ENCODE measurements around the gene IER3.
"Not testable (repeated sequence)": the region's sequence is repeated elsewhere in the genome, so short reads cannot be mapped to it uniquely, and the experiment has no call there.

The IER3 gene

GRCh38 chr6:30722280-30723112, 21.9 kb downstream of the IER3 start:
- no peak for DNase-seq (ENCODE audit: extremely low read depth, low read depth)
- TF ChIP-seq, protein P1, sequence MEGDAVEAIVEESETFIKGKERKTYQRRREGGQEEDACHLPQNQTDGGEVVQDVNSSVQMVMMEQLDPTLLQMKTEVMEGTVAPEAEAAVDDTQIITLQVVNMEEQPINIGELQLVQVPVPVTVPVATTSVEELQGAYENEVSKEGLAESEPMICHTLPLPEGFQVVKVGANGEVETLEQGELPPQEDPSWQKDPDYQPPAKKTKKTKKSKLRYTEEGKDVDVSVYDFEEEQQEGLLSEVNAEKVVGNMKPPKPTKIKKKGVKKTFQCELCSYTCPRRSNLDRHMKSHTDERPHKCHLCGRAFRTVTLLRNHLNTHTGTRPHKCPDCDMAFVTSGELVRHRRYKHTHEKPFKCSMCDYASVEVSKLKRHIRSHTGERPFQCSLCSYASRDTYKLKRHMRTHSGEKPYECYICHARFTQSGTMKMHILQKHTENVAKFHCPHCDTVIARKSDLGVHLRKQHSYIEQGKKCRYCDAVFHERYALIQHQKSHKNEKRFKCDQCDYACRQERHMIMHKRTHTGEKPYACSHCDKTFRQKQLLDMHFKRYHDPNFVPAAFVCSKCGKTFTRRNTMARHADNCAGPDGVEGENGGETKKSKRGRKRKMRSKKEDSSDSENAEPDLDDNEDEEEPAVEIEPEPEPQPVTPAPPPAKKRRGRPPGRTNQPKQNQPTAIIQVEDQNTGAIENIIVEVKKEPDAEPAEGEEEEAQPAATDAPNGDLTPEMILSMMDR (IDR thresholded peaks at IDR 0.05; ENCODE audit: low read depth, low read length) = peak; percentile 87

DNA sequence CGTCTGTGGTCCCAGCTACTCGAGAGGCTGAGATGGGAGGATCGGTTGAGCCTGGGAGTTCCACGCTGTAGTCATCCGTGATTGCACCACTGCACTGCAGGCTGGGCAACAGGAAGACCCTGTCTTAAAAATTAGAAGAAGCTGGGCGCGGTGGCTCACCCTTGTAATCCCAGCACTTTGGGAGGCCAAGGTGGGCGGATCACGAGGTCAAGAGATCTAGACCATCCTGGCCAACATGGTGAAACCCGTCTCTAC, 22.4 kb downstream of the IER3 start:
- DNase-seq (ENCODE audit: extremely low read depth, low read depth) = not testable (repeated sequence)

- peak; percentile 82 for DNase-seq (ENCODE audit: extremely low read depth, low read depth)
- TF ChIP-seq, protein P1 (IDR thresholded peaks at IDR 0.05; ENCODE audit: low read depth, low read length) = peak; percentile 12
These were observed 22.9 kb downstream of the IER3 start for GRCh38 chr6:30721198-30722024.

DNA sequence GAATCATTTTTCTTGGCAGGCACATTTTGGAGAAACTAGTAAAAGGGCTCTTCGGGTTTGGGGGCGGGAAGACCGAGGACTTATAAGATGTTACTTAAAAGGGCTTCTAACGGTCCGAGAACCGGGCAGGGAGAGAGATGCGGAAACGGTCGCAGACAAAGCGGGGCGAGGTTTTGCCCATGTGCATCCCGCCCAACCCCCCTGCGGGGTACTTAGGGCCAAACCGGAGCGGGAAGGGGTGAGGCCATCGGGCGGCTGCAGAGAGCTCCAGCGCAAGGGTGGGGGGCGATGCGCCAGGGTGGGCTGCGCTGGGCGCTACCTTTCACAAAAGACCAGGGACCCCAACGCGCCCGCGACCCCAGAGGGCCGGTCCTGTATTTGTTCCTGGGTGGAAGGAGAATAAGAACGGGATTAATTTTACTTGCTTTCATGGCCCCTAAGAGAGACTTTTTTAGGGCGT, 23.6 kb downstream of the IER3 start:
- TF ChIP-seq, protein P1 (IDR thresholded peaks at IDR 0.05; ENCODE audit: low read depth, low read length) = no peak
- no peak for DNase-seq (ENCODE audit: extremely low read depth, low read depth)

GRCh38 chr6:30719791-30720737, 24.3 kb downstream of the IER3 start, which contains the start of gene TUBB:
Gene TUBB (plus strand): TSS chr6:30720352. CDS start chr6:30720507, 155 bp downstream.
- DNase-seq (ENCODE audit: extremely low read depth, low read depth) = peak; percentile 93

GRCh38 chr6:30719356-30719755, 25.0 kb downstream of the IER3 start:
- TF ChIP-seq, protein P1 (IDR thresholded peaks at IDR 0.05; ENCODE audit: low read depth, low read length) = no peak
- no peak for DNase-seq (ENCODE audit: extremely low read depth, low read depth)

More at GRCh38 chr6:30719791-30720737, 24.3 kb downstream of the IER3 start, which contains the start of gene TUBB:
- TF ChIP-seq, protein P1 (IDR thresholded peaks at IDR 0.05; ENCODE audit: low read depth, low read length) = no peak; the same call in 1 of the 2 replicates

DNA sequence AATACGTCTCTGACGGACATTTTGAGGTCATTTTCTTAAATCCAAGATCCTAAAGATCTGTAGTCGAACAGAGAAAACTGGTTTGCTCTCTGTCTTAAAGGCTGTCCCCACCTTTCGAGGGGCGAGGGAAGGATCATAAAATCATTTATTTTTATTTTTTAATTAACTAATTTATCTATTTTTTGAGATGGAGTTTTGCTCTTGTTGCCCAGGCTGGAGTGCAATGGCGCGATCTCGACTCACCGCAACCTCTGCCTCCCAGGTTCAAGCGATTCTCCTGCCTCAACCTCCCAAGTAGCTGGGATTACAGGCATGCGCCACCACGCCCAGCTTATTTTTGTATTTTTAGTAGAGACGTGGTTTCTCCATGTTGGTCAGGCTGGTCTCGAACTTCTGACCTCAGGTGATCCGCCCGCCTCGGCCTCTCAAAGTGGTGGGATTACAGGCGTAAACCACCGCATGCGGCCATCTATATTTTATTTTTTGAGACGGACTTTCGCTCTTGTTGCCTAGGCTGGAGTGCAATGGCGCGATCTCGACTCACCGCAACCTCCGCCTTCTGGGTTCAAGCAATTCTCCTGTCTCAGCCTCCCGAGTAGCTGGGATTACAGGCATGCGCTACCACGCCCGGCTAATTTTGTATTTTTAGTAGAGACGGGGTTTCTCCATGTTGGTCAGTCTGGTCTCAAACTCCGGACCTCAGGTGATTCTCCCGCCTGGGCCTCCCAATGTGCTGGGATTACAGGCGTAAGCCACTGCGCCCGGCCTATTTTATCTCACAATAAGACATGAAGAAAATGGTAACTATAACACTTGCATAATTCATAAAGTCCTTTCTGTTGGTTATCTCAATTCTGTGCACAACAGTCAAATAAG, 26.3 kb downstream of the IER3 start:
- not testable (repeated sequence) for DNase-seq (ENCODE audit: extremely low read depth, low read depth)

Data from AG09319 (cell line).